SK-N-SH (cell line): Measurements from ENCODE around the gene ZNF750. TPM values are rescaled to one million over a fixed set of nuclear protein-coding genes. Genes with fewer than 3 reads are reported as not detected.

Experiments used
- CTCF ChIA-PET: fragments of 300-600, 350-600 bp; formaldehyde crosslinking; extraction: SDS; loops from one replicate; lab custom pipeline; 2021; lab: Yijun Ruan, JAX
- POLR2A ChIA-PET: fragments of 350-600 bp; sonication (Branson Sonifier 250); formaldehyde crosslinking; extraction: SDS; loops from one replicate; lab custom pipeline; 2020; ENCODE audit warnings: antibody characterized with exemption, inconsistent platforms; lab: Yijun Ruan, JAX
- DNase-seq: peaks from one replicate; pipeline ENCODE4 v3.0.0; 2012
- H2AFZ ChIP-seq: fragments of 200-600 bp; sonication (generic); 2 replicates; pipeline ENCODE4 v1.8.1; 2016; ENCODE audit warnings: antibody characterized with exemption, mild to moderate bottlenecking, low read depth
- H3F3A ChIP-seq: fragments of 200-600 bp; sonication (generic); replicated peaks from 2 replicates; pipeline ENCODE3; 2016; ENCODE audit warnings: antibody characterized with exemption, mild to moderate bottlenecking; ENCODE audit not compliant: insufficient read depth
- H3K27ac ChIP-seq, 2 experiments: fragments of 200-500 bp in 1 of 2; fragments of 200-600 bp in 1 of 2; sonication (Bioruptor generic) in 1 of 2; sonication (generic), shearing (Covaris generic) in 1 of 2; 2 replicates each; pipeline versions ENCODE4 v1.5.1 to v1.6.1; 2014 to 2016; ENCODE audit warnings: low read depth in 2 of 2, inconsistent platforms in 1 of 2, low read length in 1 of 2, mild to moderate bottlenecking in 1 of 2, mixed read lengths in 1 of 2
- H3K27me3 ChIP-seq: fragments of 200-600 bp; sonication (generic), shearing (Covaris generic); 2 replicates; pipeline ENCODE4 v1.6.1; 2016; ENCODE audit warnings: mixed run types; ENCODE audit not compliant: insufficient read depth
- H3K36me3 ChIP-seq, 2 experiments: fragments of 200-500 bp in 1 of 2; fragments of 200-600 bp in 1 of 2; sonication (Bioruptor generic) in 1 of 2; sonication (generic) in 1 of 2; replicated peaks in 1 of 2; 2 replicates each; pipeline versions ENCODE3 to v1.5.1; 2014 to 2016; ENCODE audit warnings: low read length in 1 of 2, mild to moderate bottlenecking in 1 of 2; ENCODE audit not compliant: insufficient read depth in 2 of 2, control insufficient read depth in 1 of 2
- H3K4me1 ChIP-seq, 2 experiments: fragments of 200-500 bp in 1 of 2; fragments of 200-600 bp in 1 of 2; sonication (Bioruptor generic) in 1 of 2; sonication (generic), shearing (Covaris generic) in 1 of 2; 2 replicates each; pipeline versions ENCODE4 v1.5.1 to v1.6.1; 2014 to 2016; ENCODE audit warnings: low read depth in 1 of 2, low read length in 1 of 2, mixed run types in 1 of 2; ENCODE audit not compliant: insufficient read depth in 2 of 2, control insufficient read depth in 1 of 2
- H3K4me2 ChIP-seq: fragments of 200-600 bp; sonication (generic), shearing (Covaris generic); 2 replicates; pipeline ENCODE4 v1.6.1; 2017; ENCODE audit warnings: mixed run types
- H3K4me3 ChIP-seq, 2 experiments: fragments of 200-500 bp in 1 of 2; fragments of 200-600 bp in 1 of 2; sonication (Bioruptor generic) in 1 of 2; sonication (generic), shearing (Covaris generic) in 1 of 2; 2 replicates each; pipeline versions ENCODE4 v1.5.1 to v1.8.1; 2014 to 2016; ENCODE audit warnings: low read depth in 2 of 2, inconsistent platforms in 1 of 2, low read length in 1 of 2, mild to moderate bottlenecking in 1 of 2, mixed read lengths in 1 of 2, moderate library complexity in 1 of 2
- H3K79me2 ChIP-seq: fragments of 200-600 bp; sonication (generic); 2 replicates; pipeline ENCODE4 v1.8.1; 2017; ENCODE audit warnings: mild to moderate bottlenecking; ENCODE audit not compliant: insufficient read depth
- H3K9ac ChIP-seq: fragments of 200-600 bp; sonication (generic); 2 replicates; pipeline ENCODE4 v1.6.1; 2017; ENCODE audit warnings: mixed run types
- H3K9me2 ChIP-seq: fragments of 200-600 bp; sonication (generic); 2 replicates; pipeline ENCODE4 v1.6.1; 2017; ENCODE audit warnings: mixed run types
- H3K9me3 ChIP-seq: fragments of 200-600 bp; sonication (generic); 2 replicates; pipeline ENCODE4 v1.6.1; 2017; ENCODE audit warnings: mixed run types, mild to moderate bottlenecking, moderate library complexity
- H4K20me1 ChIP-seq: fragments of 200-600 bp; sonication (generic); 2 replicates; pipeline ENCODE4 v1.6.1; 2017; ENCODE audit warnings: mild to moderate bottlenecking, mixed run types; ENCODE audit not compliant: insufficient read depth
- CHD2 ChIP-seq: fragments of 150-350 bp; IDR thresholded peaks from 2 replicates; pipeline ENCODE4 v1.6.1; 2018; ENCODE audit warnings: low read length; ENCODE audit not compliant: partially characterized antibody
- EP300 ChIP-seq, 2 experiments: IDR thresholded peaks; 2 replicates each; pipeline versions ENCODE4 v1.4.0 to v1.6.1; 2012; ENCODE audit warnings: borderline replicate concordance in 1 of 2, low read depth in 1 of 2, low read length in 1 of 2
- GABPA ChIP-seq: IDR thresholded peaks from 2 replicates; pipeline ENCODE4 v1.4.0; 2012; ENCODE audit warnings: low read depth, mild to moderate bottlenecking
- GATA2 ChIP-seq: sonication (generic); formaldehyde crosslinking; IDR thresholded peaks from 2 replicates; pipeline ENCODE4 v1.5.0; 2020; ENCODE audit warnings: mild to moderate bottlenecking, missing genetic modification reagents
- MXI1 ChIP-seq: IDR thresholded peaks from 2 replicates; pipeline ENCODE4 v1.6.1; 2012; ENCODE audit warnings: mild to moderate bottlenecking, low read depth, low read length, improper control_type of control experiment
- NFIC ChIP-seq: IDR thresholded peaks from 2 replicates; pipeline ENCODE4 v1.4.0; 2012; ENCODE audit warnings: borderline replicate concordance
- NRF1 ChIP-seq: IDR thresholded peaks from 2 replicates; pipeline ENCODE4 v1.6.1; 2012; ENCODE audit warnings: low read depth, mild to moderate bottlenecking, low read length
- POLR2AphosphoS5 ChIP-seq: IDR thresholded peaks from 2 replicates; pipeline ENCODE4 v1.6.1; 2012; ENCODE audit warnings: low read depth, low read length
- RFX5 ChIP-seq: IDR thresholded peaks from 2 replicates; pipeline ENCODE4 v1.6.1; 2012; ENCODE audit warnings: mild to moderate bottlenecking, improper control_type of control experiment, low read length
- SIN3A ChIP-seq: IDR thresholded peaks from 2 replicates; pipeline ENCODE4 v1.6.1; 2012; ENCODE audit warnings: low read depth, mild to moderate bottlenecking, low read length, moderate library complexity, borderline replicate concordance
- SMC3 ChIP-seq: IDR thresholded peaks from 2 replicates; pipeline ENCODE4 v1.6.1; 2012; ENCODE audit warnings: low read depth, low read length, improper control_type of control experiment
- TAF1 ChIP-seq: IDR thresholded peaks from 2 replicates; pipeline ENCODE4 v1.6.1; 2012; ENCODE audit warnings: low read depth, mild to moderate bottlenecking, low read length, moderate library complexity, borderline replicate concordance
- TCF12 ChIP-seq: IDR thresholded peaks from 2 replicates; pipeline ENCODE4 v1.4.0; 2012
- YY1 ChIP-seq: IDR thresholded peaks from 2 replicates; pipeline ENCODE4 v1.4.0; 2012; ENCODE audit warnings: low read depth, mild to moderate bottlenecking
- WGBS: methylation state at CpG from one replicate; pipeline ENCODE4 v1.1.6; 2017; ENCODE audit warnings: low lambda C conversion rate; 5-methylcytosine and 5-hydroxymethylcytosine counted together
- polyA plus RNA-seq, 3 experiments: library from polyadenylated mRNA; depleted of rRNA; stranded (reverse); fragments of >200 nt; gene quantifications; 2 replicates each; pipeline ENCODE4 v1.2.3, GENCODE V29; 2012
- TF ChIP-seq, protein P1 (sequence below): fragments of 200-600 bp; sonication (generic); IDR thresholded peaks from 2 replicates; pipeline ENCODE4 v1.6.1; 2017; ENCODE audit warnings: antibody characterized with exemption, mild to moderate bottlenecking, moderate library complexity
- TF ChIP-seq, protein P2 (sequence below): IDR thresholded peaks from 2 replicates; pipeline ENCODE4 v1.6.1; 2012; ENCODE audit warnings: mild to moderate bottlenecking, low read depth, low read length, moderate library complexity
- TF ChIP-seq, protein P3 (sequence below): IDR thresholded peaks from 2 replicates; pipeline ENCODE4; 2012
- TF ChIP-seq, protein P4 (sequence below): fragments of 150-350 bp; IDR thresholded peaks from 2 replicates; pipeline ENCODE4 v1.6.1; 2016; ENCODE audit warnings: mild to moderate bottlenecking, low read depth, low read length

ZNF750 gene
- polyA plus RNA-seq, 1 of the 3 experiments (the other 2 are of a cell fraction) = not detected

DNA sequence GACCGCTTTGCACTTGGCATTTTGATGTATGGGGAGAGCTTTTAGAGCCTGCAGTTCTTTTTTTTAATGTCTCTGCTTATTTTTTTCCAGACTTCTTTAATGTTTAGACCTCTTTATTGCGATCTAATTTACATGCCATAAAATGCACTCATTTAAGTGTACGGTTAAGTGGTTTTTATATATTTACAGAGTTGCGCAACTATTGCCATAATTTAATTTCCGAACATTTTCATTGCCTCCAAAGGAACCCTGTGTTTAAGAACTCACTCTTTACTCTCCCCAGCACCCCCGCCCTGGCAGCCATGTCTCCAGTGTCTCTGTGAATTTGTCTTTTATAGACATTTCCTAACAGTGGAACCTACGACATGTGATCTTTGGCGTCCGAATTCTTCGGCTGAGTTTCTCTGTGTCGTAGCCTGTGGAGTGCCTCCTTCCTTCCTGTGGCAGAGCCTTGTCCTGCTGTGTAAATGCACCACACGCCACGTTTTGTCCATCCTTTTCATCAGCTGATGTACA is 24.0 kb downstream of the ZNF750 start:
- Histone ChIP-seq H3F3A (no peaks in the 10 kb centered on the region), H3K4me1 (no peaks in the 10 kb centered on the region), H3K4me3 (no peak overlapping the region), H3K4me2 (no peak overlapping the region), H3K27me3 (no peaks in the 10 kb centered on the region), H3K79me2 (no peaks in the 10 kb centered on the region), H3K9me3 (0 out of 2 replicates have a peak, but pooled peaks cover 9% of the 10 kb centered on the region), H3K36me3 (peaks cover 27 to 56% of the 10 kb centered on the region in 2 experiments), H4K20me1 (no peaks in the 10 kb centered on the region), H3K9ac (no peak overlapping the region), H3K9me2 (no peaks in the 10 kb centered on the region), H2AFZ (no peak overlapping the region), H3K27ac (no peak overlapping the region)
- TF ChIP-seq SMC3 = no peak
- TF ChIP-seq YY1 = no peak
- POLR2A ChIA-PET = no interaction called here
- CTCF ChIA-PET = interaction anchor here (1.6 kb wide), 1 partner anchor 34 kb away, joined by 6 read pairs; no protein-coding TSS in a partner anchor
- WGBS = 93% methylated on average over 13 of the region's 13 CpGs
- no peak for DNase-seq

DNA sequence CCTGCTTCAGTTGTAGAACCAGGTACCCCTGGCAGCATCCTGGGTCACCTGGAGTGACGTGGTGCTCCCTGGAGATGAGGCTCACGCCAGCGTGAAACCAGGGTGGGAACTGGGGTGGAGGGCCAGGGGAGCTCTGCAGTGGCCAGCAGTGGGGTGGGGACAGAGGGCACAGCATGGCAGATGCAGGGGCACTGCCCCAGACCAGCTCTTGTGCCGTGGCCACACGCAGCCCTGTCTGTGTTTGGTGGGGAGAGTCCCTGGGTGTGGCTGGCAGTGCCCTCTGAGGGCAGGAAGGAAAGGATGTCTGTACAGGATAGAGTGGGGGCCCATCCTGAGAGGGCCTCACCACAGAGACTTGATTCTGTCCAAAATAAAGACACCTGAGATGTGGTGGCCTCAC is 24.5 kb downstream of the ZNF750 start:
- H3K4me2 ChIP-seq = no peak overlapping the region
- DNase-seq = no peak
- no peaks in the 10 kb centered on the region for H3K9me2 ChIP-seq
- TF ChIP-seq YY1 (no peak), SIN3A (no peak), TCF12 (no peak), TAF1 (no peak), MXI1 (no peak), NRF1 (no peak), SMC3 (no peak), POLR2AphosphoS5 (no peak), GATA2 (CRISPR knock-in tag) (no peak), NFIC (no peak), EP300 (IDR thresholded peaks at IDR 0.05; ENCODE audit: borderline replicate concordance in 1 of 2, low read depth in 1 of 2, low read length in 1 of 2) (no peak), RFX5 (no peak), CHD2 (no peak), GABPA (no peak)
- TF ChIP-seq, protein P1, sequence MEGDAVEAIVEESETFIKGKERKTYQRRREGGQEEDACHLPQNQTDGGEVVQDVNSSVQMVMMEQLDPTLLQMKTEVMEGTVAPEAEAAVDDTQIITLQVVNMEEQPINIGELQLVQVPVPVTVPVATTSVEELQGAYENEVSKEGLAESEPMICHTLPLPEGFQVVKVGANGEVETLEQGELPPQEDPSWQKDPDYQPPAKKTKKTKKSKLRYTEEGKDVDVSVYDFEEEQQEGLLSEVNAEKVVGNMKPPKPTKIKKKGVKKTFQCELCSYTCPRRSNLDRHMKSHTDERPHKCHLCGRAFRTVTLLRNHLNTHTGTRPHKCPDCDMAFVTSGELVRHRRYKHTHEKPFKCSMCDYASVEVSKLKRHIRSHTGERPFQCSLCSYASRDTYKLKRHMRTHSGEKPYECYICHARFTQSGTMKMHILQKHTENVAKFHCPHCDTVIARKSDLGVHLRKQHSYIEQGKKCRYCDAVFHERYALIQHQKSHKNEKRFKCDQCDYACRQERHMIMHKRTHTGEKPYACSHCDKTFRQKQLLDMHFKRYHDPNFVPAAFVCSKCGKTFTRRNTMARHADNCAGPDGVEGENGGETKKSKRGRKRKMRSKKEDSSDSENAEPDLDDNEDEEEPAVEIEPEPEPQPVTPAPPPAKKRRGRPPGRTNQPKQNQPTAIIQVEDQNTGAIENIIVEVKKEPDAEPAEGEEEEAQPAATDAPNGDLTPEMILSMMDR = no peak
- TF ChIP-seq, protein P2, sequence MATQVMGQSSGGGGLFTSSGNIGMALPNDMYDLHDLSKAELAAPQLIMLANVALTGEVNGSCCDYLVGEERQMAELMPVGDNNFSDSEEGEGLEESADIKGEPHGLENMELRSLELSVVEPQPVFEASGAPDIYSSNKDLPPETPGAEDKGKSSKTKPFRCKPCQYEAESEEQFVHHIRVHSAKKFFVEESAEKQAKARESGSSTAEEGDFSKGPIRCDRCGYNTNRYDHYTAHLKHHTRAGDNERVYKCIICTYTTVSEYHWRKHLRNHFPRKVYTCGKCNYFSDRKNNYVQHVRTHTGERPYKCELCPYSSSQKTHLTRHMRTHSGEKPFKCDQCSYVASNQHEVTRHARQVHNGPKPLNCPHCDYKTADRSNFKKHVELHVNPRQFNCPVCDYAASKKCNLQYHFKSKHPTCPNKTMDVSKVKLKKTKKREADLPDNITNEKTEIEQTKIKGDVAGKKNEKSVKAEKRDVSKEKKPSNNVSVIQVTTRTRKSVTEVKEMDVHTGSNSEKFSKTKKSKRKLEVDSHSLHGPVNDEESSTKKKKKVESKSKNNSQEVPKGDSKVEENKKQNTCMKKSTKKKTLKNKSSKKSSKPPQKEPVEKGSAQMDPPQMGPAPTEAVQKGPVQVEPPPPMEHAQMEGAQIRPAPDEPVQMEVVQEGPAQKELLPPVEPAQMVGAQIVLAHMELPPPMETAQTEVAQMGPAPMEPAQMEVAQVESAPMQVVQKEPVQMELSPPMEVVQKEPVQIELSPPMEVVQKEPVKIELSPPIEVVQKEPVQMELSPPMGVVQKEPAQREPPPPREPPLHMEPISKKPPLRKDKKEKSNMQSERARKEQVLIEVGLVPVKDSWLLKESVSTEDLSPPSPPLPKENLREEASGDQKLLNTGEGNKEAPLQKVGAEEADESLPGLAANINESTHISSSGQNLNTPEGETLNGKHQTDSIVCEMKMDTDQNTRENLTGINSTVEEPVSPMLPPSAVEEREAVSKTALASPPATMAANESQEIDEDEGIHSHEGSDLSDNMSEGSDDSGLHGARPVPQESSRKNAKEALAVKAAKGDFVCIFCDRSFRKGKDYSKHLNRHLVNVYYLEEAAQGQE = no peak
- TF ChIP-seq, protein P3, sequence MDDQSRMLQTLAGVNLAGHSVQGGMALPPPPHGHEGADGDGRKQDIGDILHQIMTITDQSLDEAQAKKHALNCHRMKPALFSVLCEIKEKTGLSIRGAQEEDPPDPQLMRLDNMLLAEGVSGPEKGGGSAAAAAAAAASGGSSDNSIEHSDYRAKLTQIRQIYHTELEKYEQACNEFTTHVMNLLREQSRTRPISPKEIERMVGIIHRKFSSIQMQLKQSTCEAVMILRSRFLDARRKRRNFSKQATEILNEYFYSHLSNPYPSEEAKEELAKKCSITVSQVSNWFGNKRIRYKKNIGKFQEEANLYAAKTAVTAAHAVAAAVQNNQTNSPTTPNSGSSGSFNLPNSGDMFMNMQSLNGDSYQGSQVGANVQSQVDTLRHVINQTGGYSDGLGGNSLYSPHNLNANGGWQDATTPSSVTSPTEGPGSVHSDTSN = no peak
- TF ChIP-seq, protein P4, sequence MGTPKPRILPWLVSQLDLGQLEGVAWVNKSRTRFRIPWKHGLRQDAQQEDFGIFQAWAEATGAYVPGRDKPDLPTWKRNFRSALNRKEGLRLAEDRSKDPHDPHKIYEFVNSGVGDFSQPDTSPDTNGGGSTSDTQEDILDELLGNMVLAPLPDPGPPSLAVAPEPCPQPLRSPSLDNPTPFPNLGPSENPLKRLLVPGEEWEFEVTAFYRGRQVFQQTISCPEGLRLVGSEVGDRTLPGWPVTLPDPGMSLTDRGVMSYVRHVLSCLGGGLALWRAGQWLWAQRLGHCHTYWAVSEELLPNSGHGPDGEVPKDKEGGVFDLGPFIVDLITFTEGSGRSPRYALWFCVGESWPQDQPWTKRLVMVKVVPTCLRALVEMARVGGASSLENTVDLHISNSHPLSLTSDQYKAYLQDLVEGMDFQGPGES = no peak
- TF ChIP-seq, all 33 proteins: peak for 0
- CTCF ChIA-PET = interaction anchor here (1.5 to 1.6 kb wide), 2 partner anchors 9 to 33 kb away, joined by 4 to 6 read pairs; no protein-coding TSS in a partner anchor
- H3K4me1 ChIP-seq = no peaks in the 10 kb centered on the region
- no peak overlapping the region for H3K9ac ChIP-seq
- WGBS = 100% methylated on average over 1 of the region's 5 CpGs
- H3K79me2 ChIP-seq = no peaks in the 10 kb centered on the region
- peaks cover 30 to 51% of the 10 kb centered on the region in 2 experiments for H3K36me3 ChIP-seq
- no peak overlapping the region for H2AFZ ChIP-seq
- no peaks in the 10 kb centered on the region for H3K27me3 ChIP-seq
- no peak overlapping the region for H3K4me3 ChIP-seq
- POLR2A ChIA-PET = no interaction called here
- H3K9me3 ChIP-seq = 0 out of 2 replicates have a peak, but pooled peaks cover 4% of the 10 kb centered on the region
- no peaks in the 10 kb centered on the region for H3F3A ChIP-seq
- H3K27ac ChIP-seq = no peak overlapping the region
- H4K20me1 ChIP-seq = no peaks in the 10 kb centered on the region
